H1 (cell line): ENCODE measurements around the gene ZPBP.

ENCODE experiments used
- ATF2 ChIP-seq: IDR thresholded peaks from 2 replicates; pipeline ENCODE4 v1.6.1; 2012; ENCODE audit warnings: low read length, inconsistent platforms
- ATF3 ChIP-seq: IDR thresholded peaks from 2 replicates; pipeline ENCODE4 v1.6.1; 2011; ENCODE audit warnings: low read depth, mild to moderate bottlenecking, low read length; ENCODE audit not compliant: insufficient read depth
- CHD1 ChIP-seq: IDR thresholded peaks from 2 replicates; pipeline ENCODE4 v1.6.1; 2012; ENCODE audit warnings: low read depth, low read length, improper control_type of control experiment
- CTCF ChIP-seq, 3 experiments: IDR thresholded peaks; 1 replicate in 2 of 3; 2 replicates in 1 of 3; pipeline versions ENCODE4 v1.5.1 to v1.6.1; 2011; ENCODE audit warnings: low read length in 3 of 3, mild to moderate bottlenecking in 3 of 3, inconsistent platforms in 2 of 3, low read depth in 1 of 3, moderate library complexity in 1 of 3; ENCODE audit not compliant: insufficient read depth in 1 of 3; ENCODE audit errors: control extremely low read depth in 1 of 3
- EZH2 ChIP-seq: fragments of 200-600 bp; sonication (generic); IDR thresholded peaks from 2 replicates; pipeline ENCODE4 v1.7.1; 2012; ENCODE audit warnings: low read depth, mild to moderate bottlenecking, moderate library complexity, low read length, inconsistent platforms; ENCODE audit not compliant: severe bottlenecking
- KDM1A ChIP-seq: fragments of 200-600, 300-600 bp; sonication (generic); IDR thresholded peaks from 2 replicates; pipeline ENCODE4 v1.7.1; 2016; ENCODE audit warnings: mild to moderate bottlenecking, low read length, borderline replicate concordance
- MAX ChIP-seq: IDR thresholded peaks from 2 replicates; pipeline ENCODE4 v1.6.1; 2012; ENCODE audit warnings: inconsistent platforms
- USF2 ChIP-seq: IDR thresholded peaks from 2 replicates; pipeline ENCODE4 v1.6.1; 2011; ENCODE audit warnings: low read length, improper control_type of control experiment

- TF ChIP-seq CHD1 (no peak), USF2 (no peak), CTCF (IDR thresholded peaks at IDR 0.05; ENCODE audit: control extremely low read depth in 1 of 3, insufficient read depth in 1 of 3, low read depth in 1 of 3, low read length in 3 of 3) (peak; percentile 66 to 86 (median 81)), MAX (no peak), ATF2 (no peak), KDM1A (no peak), ATF3 (no peak), EZH2 (no peak)
Observed at GRCh38 chr7:50119815-50120637, 27.0 kb upstream of the ZPBP start.
